HepG2 (cell line): ENCODE measurements around the gene CDK9. TPM values are rescaled to one million over a fixed set of nuclear protein-coding genes. Genes with fewer than 3 reads are reported as not detected.

Experiments
- ELF3 ChIP-seq: IDR thresholded peaks from 2 replicates; pipeline ENCODE4 v1.6.1; 2016; ENCODE audit warnings: missing genetic modification reagents, missing compliant biosample characterization
- FLYWCH1 ChIP-seq: sonication (generic); formaldehyde crosslinking; IDR thresholded peaks from 2 replicates; pipeline ENCODE4 v1.8.1; 2023; ENCODE audit warnings: mild to moderate bottlenecking, missing genetic modification reagents
- GZF1 ChIP-seq: sonication (generic); formaldehyde crosslinking; IDR thresholded peaks from 2 replicates; pipeline ENCODE4 v1.5.1; 2020; ENCODE audit warnings: mild to moderate bottlenecking, missing genetic modification reagents
- HMGXB3 ChIP-seq: sonication (generic); formaldehyde crosslinking; IDR thresholded peaks from 2 replicates; pipeline ENCODE4 v1.4.0; 2020; ENCODE audit warnings: missing genetic modification reagents, borderline replicate concordance
- PATZ1 ChIP-seq: sonication (generic); formaldehyde crosslinking; IDR thresholded peaks from 2 replicates; pipeline ENCODE4 v1.4.0; 2020; ENCODE audit warnings: missing genetic modification reagents
- SATB2 ChIP-seq: sonication (generic); formaldehyde crosslinking; IDR thresholded peaks from 2 replicates; pipeline ENCODE4 v1.5.0; 2020; ENCODE audit warnings: missing genetic modification reagents
- SKIL ChIP-seq: sonication (generic); formaldehyde crosslinking; IDR thresholded peaks from 2 replicates; pipeline ENCODE4 v1.8.0; 2022; ENCODE audit warnings: missing genetic modification reagents, mild to moderate bottlenecking, moderate library complexity, borderline replicate concordance
- TOE1 ChIP-seq: sonication (generic); formaldehyde crosslinking; IDR thresholded peaks from 2 replicates; pipeline ENCODE4 v1.4.0; 2020; ENCODE audit warnings: mild to moderate bottlenecking, missing genetic modification reagents
- U2AF1 ChIP-seq: fragments of 200-400 bp; formaldehyde crosslinking; optimal IDR thresholded peaks from 2 replicates; pipeline ENCODE3; 2017; ENCODE audit warnings: mild to moderate bottlenecking, low read depth, low read length
- U2AF2 ChIP-seq: fragments of 200-400 bp; formaldehyde crosslinking; IDR thresholded peaks from 2 replicates; pipeline ENCODE4 v1.6.1; 2017; ENCODE audit warnings: low read depth, mild to moderate bottlenecking, low read length
- ZBTB1 ChIP-seq: sonication (generic); formaldehyde crosslinking; IDR thresholded peaks from 2 replicates; pipeline ENCODE4 v1.4.0; 2020; ENCODE audit warnings: missing genetic modification reagents, borderline replicate concordance
- ZNF263 ChIP-seq: sonication (generic); formaldehyde crosslinking; IDR thresholded peaks from 2 replicates; pipeline ENCODE4 v1.4.0; 2020; ENCODE audit warnings: missing genetic modification reagents
- ZNF609 ChIP-seq: sonication (generic); formaldehyde crosslinking; IDR thresholded peaks from 2 replicates; pipeline ENCODE4 v1.4.0; 2020; ENCODE audit warnings: mild to moderate bottlenecking, missing genetic modification reagents, borderline replicate concordance
- ZNF678 ChIP-seq: sonication (generic); formaldehyde crosslinking; IDR thresholded peaks from 2 replicates; pipeline ENCODE4 v1.4.0; 2020; ENCODE audit warnings: mild to moderate bottlenecking, missing genetic modification reagents
- ZNF776 ChIP-seq: sonication (generic); formaldehyde crosslinking; IDR thresholded peaks from 2 replicates; pipeline ENCODE4 v1.4.0; 2020; ENCODE audit warnings: mild to moderate bottlenecking, missing genetic modification reagents
- polyA plus RNA-seq, 8 experiments: library from polyadenylated mRNA; depleted of rRNA in 3 of 8; stranded (reverse) in 7 of 8; unstranded in 1 of 8; fragments of >200 nt; fragmentation: Illumina TruSeq in 4 of 8; extraction: Trizol in 4 of 8; gene quantifications; 2 replicates each; pipeline versions ENCODE4 v1.2.1 to v1.2.3, GENCODE V29; 2011 to 2016; ENCODE audit warnings: low read depth in 4 of 8, missing spikeins in 1 of 8, mixed read lengths in 1 of 8; ENCODE audit not compliant: insufficient read depth in 1 of 8
- total RNA-seq, 5 experiments: library from RNA; depleted of rRNA; stranded (reverse); fragments of >200 nt; fragmentation: Illumina TruSeq; extraction: Trizol; gene quantifications; 2 replicates each; pipeline ENCODE4 v1.2.3, GENCODE V29; 2016; ENCODE audit warnings: low read depth in 1 of 5

Gene CDK9
- total and polyA plus RNA-seq, 2 of the 13 experiments (the other 11 are each of a cell fraction or from before 2014, with no cell fraction given), result 16.8 to 21.5 TPM

GRCh38 chr9:127802576-127803443 is 17.0 kb downstream of the CDK9 start, which contains the start of gene FPGS (continued):
- TF ChIP-seq HMGXB3 (no peak), TOE1 (CRISPR knock-in tag) (no peak), GZF1 (CRISPR knock-in tag) (no peak), ZNF776 (CRISPR knock-in tag) (peak; percentile 97), U2AF2 (no peak), ZNF263 (no peak), SATB2 (CRISPR knock-in tag) (no peak), ZNF678 (CRISPR knock-in tag) (0 out of 2 replicates have a peak, but pooled peaks have one; percentile 76), ZBTB1 (CRISPR knock-in tag) (no peak), FLYWCH1 (CRISPR knock-in tag) (0 out of 2 replicates have a peak, but pooled peaks have one; percentile 68), PATZ1 (CRISPR knock-in tag) (peak; percentile 41), ELF3 (CRISPR knock-in tag) (peak; percentile 64), SKIL (CRISPR knock-in tag) (no peak), ZNF609 (CRISPR knock-in tag) (no peak; the same call in 1 of the 2 replicates), U2AF1 (no peak)
